ENCODE results near the gene SPAG4.
A peak's percentile ranks its signal among the peaks of the same experiment; 100 is the strongest.

The SPAG4 gene, protein sequence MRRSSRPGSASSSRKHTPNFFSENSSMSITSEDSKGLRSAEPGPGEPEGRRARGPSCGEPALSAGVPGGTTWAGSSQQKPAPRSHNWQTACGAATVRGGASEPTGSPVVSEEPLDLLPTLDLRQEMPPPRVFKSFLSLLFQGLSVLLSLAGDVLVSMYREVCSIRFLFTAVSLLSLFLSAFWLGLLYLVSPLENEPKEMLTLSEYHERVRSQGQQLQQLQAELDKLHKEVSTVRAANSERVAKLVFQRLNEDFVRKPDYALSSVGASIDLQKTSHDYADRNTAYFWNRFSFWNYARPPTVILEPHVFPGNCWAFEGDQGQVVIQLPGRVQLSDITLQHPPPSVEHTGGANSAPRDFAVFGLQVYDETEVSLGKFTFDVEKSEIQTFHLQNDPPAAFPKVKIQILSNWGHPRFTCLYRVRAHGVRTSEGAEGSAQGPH

DNA sequence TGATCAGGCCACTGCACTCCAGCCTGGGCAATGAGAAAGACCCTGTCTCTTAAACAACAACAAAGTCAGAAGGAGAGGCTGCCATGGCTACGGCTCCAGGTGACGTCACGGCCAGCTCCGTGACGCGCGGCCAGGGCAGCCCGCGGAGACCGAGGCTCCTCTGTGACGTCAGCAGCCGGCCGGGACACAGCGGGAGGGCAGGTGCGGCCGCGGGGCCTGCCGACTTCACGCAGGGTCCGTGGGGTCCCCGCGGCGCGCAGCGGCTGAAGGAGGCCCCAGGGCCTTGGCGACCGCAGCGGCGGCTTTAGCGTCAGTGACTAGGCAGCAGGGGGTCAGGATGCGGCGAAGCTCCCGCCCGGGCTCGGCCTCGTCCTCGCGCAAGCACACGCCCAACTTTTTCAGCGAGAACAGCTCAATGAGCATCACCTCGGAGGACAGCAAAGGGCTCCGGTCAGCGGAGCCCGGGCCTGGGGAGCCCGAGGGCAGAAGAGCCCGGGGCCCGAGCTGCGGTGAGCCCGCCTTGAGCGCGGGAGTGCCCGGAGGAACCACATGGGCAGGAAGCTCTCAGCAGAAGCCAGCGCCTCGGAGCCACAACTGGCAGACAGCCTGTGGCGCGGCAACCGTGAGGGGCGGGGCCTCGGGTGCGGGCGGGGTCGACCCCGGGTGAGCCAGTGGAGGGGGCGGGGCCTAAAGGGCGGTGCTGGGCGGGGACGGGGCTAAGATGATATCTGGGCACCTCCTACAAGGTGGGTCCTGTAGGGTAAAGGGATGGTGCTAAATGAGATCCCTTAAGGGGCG is at the start of gene SPAG4:
Gene SPAG4 (plus strand): TSS at position 163 of the 798 bp plus-strand sequence. CDS start 175 bp downstream, at position 338.
- DNase-seq, result peak; percentile 96

DNA sequence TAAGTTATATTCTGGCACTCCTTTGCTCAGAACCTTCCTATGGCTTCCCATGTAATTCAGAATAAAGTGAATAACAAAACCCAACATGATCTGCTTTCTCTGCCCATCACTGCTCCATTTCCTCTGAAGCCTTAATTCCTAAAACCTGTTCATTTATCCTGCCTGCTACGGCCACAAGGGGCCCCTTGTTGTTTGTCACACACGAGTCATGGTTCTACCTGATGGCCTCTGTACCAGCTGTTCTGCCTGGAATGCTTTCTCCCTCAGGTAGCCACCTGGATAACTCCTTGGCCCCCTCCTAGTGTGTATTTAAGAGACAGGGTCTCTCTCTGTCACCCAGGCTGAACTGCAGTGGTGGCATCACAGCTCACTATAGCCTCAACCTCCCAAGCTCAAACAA is 47.0 kb upstream of the SPAG4 start:
- no peak for DNase-seq

DNA sequence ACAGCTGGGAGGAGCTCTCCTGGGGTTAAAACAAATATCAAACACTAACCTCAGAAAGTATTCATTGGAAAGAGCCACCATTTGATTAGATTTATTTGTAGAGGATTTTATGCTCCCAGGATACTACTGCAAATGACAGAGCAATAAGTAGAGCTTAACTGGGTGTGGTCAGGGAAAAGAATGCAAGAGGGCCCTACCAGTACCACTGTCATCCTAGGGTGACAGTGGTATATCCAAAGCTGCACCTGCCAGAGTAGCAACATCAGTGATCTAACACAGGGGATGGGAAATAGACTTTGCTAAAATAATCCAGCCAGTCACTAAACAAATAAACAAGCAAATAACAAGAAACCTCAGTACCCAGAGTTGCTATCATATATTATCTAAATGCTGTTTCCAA is 44.1 kb upstream of the SPAG4 start:
- DNase-seq, result no peak

DNA sequence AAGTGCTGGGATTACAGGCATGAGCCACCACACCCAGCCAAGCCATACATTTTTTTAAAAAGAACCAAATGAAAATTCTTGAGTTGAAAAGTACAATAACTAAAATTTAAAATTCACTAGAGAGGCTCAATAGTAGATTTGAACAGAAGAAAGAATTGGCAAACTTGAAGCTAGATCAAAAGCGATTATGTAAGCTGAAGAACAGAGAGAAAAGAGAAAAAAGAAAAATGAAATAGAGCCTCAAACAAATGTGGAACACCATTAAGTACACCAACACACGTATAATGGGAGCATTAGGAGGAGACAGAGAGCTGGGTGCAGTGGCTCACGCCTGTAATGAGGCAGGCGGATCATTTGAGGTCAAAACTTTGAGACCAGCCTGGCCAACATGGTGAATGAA is 42.8 kb upstream of the SPAG4 start:
- DNase-seq, result no peak

DNA sequence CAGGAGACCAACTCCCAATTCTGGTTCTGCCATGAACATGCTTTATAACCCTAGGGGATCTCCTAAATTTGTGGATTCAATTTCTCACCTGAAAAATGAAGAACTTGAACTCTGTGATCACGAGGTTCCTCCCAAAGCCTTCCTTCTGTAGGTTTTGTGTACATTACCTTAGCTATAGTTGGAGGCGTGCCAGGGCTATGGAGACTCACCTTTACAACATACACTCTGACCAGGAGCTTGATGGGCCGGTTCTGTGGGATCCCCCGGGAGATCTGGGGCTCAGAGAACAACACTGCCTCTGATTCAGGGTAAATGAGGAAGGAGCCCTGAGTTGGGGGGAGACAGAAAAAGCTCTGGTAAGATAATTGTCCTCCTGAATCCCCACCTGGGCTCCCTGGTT is 39.7 kb upstream of the SPAG4 start:
- no peak for DNase-seq

DNA sequence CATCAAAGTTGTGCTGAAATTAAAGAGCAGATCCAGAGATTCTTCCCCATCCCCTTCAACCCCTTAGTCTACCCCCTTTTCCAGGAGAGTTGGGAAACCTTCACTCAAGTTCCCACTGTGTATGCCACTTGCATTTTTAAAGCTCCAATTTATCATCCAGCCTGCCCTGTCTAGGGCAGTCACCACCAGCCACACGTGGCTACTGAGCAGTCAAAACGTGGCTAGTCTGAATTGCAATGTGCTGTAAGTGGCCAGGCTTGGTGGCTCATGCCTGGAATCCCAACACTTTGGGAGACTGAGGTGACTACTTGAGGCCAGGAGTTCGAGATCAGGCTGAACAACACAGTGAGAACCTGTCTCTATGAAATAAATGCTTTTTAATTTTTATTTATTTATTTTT is 38.8 kb upstream of the SPAG4 start:
- no peak for DNase-seq

DNA sequence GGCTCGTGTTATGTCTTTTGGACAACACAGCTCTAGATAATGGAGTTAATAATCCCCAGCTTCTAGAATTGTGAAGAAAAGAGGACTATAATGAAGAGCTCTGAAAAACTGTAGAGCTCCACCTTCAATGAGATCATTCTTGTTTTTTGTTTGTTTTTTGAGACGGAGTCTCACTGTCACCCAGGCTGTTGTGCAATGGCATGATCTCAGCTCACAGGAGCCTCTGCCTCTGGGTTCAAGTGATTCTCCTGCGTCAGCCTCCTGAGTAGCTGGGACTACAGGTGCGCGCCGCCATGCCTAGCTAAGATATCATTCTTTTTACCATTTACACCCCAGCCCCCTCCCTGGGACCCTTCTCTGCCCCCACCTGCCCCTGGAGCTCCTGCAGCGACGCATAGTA is 37.2 kb upstream of the SPAG4 start:
- DNase-seq, result no peak

DNA sequence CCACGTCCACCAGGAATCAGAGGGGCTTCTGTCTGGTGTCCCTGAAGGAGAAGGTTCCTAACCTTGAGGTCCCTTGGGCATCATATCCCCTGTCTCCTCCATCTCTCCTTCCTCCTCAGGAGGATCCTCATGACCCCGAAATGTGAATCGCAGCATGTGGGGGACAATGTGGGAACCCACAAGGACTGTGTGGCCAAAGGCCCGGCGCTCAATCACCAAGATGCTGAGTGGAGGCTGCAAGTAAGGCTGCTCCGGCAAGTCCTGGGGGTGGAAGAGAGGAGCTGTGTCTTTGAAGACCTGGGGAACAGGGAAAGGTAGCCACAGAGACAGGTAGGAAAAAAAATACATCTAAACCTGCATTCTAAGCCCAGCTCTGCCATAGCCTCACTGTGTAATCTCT is 36.4 kb upstream of the SPAG4 start:
- DNase-seq, result no peak

DNA sequence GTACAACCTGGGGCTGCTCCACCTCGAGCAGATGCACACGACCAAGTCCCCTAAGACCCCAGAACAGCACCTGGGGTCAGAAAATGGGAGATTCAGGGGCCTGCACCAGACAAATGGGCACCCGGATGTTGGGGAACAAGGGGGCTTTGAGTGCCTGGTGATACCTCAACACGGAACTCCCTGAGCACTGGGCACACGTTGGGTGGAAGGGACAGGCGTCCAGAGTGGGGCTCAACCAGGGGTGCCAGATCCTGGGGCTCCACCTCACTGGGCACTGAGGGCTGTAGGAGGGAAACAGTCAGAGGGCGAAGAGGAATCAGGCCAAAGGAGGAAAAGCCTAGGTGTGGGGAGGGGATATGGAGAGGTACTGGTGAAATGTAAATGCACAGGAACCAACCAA is 33.5 kb upstream of the SPAG4 start:
- DNase-seq, result no peak

DNA sequence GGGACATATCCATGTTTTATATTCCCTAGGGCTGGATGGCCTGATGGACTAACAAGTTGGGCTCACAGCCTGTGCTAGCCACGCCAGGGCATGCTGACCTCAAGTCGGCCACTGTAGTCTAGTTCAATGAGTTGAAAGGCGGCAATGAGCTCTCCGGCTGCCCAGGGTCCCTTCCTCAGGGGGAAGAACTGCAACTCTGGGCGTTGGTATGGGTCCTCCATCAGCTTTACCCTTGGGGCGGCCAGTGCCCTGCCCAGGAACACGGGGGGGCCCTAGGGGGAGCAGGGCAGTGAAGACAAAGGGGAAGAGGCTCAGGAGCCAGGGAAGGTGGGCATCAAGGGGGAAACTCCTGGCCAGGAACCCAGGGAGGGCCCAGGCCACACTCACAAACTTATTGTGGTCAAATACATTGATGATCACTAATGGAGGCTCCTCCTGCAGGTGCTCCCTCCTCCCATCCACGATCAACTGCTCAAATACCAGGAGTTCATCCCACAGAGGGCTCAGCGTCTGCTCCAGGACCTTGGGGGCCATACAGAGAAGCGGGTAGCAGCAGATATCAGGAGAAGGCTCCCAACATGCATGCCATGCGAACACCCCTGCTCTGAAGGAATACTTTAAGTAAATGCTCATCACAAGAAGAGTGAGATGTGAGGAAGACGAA is 32.8 kb upstream of the SPAG4 start:
- DNase-seq, result no peak

DNA sequence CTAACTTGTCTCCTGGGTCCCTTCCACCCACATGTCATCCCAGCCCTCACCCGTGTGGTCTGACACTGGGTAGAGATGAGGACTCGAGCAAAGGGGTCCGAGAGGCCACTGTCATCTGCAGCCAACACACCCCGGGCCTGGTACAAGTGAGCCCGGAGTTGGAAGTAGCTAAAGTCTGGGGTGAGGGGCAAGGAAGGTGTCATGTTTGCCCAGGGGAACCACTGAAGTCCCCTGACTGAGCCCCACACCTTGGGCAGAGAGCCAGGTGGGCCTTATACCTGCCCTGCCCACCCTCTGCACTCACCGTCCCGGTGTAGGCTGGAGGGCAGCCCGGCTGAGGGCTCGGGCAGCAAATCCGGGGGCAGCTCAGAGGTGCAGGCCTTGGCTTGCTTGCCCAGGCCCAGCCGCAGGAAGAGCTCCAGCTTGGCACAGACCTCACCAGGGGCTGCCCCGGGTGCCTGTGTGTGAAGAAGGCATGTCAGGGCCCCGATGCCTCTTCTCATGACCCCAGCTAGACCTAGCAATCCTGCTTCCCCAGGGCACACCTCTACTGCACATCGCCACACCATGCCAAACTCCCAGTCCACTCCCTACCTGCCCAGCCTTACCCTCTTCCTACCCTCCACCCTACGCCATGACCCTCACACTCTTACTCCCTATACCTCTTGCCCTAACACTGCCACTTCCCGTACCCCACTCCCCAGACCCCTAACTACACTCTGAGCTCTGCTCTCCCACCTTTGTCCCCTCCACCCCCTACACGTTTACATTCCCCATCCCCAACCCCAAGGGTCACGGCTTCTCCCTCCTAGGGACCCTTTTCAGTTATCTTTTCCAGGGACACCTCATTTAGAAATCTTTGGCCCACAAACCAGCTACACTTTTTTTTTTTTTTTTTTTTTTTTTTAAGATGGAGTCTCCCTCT is 31.7 kb upstream of the SPAG4 start:
- no peak for DNase-seq

DNA sequence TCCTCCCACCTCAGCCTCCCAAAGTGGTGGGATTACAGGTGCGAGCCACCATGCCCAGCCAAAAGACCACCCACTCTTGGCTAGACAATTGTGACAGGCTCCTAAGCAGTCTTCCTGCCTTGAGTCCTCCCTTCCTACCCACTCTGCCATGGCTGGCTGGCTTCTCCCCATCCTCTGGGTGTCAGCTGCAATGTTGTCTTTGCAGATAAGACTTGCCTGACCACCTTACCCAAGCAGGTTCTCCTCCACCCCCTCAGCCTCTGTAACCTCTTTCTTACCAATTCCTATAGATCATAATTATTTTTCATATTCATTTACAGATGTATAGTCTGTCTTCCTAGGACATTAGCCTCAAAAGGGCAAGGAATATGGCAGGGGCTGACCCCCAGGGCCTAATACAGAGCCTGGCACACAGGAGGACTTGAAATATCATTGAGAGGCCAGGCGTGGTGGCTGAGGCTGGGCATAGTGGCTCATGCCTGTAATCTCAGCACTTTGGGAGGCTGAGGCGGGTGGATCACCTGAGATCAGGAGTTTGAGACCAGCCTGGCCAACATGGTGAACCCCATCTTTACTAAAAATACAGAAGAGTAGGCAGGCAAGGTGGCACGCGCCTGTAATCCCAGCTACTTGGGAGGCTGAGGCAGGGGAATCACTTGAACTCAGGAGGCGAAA is 28.7 kb upstream of the SPAG4 start:
- no peak for DNase-seq

DNA sequence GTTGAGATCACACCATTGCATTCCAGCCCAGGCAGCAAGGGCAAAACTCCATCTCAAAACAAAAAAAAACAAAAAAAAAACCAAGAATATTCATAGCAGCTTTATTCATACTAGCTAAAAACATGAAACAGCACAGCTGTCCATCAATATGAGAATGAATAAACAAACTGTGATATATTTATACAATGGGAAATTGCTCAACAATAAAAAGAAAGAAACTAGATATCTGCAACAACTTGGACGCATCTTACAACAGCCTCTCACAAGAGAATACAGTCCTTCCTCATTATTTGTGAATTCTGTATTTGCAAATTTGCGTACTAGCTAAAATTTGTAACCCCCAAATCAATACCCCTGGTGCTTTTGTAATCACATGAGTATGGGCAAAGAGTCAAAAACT is 28.2 kb upstream of the SPAG4 start:
- DNase-seq, result no peak

DNA sequence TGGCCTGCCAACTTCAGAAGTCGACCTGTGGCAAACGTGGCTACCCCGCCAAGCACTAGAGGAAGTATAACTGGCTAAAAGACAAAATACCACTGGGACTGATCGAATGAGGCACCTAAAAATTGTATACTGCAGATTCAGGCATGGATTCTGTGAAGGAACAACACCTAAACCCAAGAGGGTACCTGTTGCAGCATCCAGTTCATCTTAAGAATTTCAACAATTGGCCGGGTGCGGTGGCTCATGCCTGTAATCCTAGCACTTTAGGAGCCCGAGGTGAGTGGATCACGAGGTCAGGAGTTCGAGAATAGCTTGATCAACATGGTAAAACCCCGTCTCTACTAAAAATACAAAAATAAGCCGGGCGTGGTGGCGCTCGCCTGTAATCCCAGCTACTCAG is 27.2 kb upstream of the SPAG4 start:
- no peak for DNase-seq

DNA sequence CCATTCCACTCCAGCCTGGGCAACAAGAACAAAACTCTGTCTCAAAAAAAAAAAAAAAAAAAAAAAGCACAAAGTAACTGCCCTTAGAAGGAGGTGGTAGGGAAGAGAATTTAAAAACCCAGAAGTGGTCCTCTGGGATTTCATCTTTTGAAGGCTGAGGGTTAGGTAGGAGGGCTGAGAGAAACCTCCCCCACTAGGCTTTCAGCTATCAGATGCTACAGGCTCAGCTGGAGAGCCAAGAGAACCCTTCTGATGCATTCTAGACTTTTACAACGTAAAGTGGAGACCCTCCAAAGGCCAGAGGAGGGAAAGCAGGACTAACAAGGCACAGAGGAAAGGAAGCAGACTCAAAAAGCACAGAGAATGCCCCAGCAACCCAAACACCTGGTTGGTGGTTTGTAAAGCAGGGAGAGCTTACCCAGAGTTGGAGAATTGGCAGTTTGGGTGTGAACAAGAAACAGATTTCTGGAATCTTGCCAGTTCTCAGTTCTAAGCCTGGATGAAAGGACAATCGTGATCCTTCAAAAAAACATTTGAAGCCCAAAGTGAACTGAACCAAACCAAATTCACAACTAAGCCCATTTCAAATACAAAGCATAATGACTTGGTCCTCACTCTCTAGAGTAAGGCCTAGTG is 23.2 kb upstream of the SPAG4 start:
- DNase-seq, result no peak

DNA sequence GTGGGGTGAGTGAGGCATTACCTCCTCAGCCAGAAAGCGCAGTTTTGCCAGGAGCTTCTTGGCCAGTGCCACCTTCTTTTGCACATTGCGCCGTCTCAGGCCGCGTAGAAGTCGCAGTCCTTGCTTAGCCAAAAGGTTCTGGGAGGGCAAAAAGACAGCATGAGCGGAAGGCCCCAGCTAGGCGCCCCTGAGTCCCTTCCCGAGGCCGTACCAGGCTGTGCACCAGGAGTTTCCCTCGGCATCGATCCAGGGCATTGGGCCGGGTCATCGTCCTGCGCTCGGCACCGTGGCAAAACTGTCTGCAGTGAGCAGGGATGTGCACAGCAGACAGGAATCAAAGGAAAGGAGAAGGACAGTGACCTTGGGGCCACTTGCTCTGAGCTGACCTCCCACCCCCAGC is 20.2 kb upstream of the SPAG4 start:
- no peak for DNase-seq

DNA sequence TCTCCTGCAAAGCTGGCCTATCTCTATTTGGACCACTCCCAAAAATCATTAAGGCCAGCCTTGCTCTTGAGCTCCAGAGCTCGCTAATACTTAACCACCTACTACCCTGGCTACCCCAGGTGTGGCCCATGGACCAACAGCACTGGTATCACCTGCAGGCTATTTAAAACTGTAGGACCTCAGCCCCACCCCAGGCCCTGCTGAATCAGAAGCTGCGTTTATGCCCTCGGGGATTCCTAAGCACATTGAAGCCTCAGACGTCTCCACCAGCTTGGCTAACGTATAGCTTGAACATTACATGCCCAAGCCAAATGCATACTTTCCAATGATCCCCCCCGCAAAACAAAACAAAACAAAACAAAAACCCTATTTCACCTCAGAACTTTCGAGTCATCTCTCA is 19.7 kb upstream of the SPAG4 start:
- DNase-seq, result no peak

DNA sequence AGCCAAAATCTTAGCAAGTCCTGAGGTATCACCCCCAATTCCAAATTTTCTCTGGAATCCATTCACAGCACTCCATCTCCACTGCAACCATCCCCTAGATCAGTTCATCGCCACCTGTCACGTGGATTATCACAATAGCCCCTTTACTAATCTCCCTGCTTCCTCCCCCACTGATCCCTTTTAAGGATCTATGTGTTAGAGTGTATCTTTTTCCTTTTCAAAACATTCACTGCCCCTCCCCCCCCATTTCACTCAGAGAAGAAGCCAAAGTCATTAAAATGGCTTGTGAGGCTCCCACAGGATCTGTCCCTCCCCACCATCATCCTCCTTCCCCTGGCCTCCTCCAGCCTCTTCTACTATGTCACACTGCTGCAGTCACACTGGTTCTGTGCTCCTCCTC is 18.4 kb upstream of the SPAG4 start:
- DNase-seq, result no peak

DNA sequence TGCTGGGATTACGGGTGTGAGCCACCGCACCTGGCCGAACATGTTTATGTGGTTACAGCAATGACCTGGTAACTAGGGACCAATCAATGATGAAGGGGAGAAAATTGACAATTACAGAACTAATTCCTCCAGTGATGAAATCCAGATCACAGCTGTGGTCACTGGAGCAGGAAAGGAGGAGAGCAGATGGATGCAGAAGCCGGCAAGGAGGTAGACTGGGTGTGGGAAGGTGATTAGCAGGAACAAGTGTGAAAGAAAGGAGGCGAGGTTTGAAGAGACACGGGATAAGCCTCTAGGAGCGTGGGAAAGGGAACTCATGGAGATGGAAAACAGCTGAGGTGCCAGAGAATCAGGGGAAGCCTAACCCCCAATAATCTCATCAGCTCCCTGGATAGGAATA is 17.2 kb upstream of the SPAG4 start:
- DNase-seq, result no peak

DNA sequence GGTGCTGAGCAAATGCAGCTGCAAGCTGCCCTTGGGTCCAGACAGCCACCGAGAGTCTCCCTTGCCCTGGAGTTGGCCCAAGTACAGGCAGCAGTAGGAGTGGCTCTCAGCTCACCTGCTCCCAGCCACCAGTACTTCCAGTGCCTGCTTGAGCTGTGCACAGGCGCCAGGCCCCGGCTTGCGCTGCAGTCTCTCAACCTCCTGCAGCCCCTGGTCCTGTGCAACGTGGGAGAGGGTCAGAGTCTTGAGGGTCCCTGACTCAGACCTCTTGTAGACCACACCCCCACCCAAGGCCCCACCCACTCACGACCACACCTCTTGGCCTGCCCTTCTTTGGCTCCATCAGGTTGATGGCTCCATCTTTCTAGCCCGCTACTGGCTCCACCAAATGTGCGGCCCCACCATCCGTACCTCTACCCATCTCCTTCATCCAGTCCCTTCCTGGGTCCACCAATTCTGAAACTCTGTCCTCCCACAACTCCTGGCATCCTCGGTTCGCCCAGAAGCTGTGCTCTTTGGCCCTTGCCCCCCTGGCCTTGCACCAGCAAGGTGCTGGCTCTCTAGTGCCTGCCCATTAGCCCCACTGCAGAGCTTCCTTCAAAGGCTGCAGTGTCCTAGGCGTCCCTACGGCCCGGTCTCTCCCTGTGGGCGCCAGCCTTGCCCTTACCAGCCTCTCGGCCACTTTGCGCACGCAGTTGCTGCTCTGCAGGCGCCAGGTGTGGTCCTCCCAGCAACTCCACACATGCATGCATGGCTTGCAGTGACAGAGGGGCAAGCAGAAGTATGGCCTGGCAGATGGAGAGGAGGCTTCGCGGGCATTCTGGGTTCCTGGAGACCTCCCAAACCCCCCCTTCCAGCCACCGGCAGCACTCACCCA is 16.5 kb upstream of the SPAG4 start:
- DNase-seq, result no peak

DNA sequence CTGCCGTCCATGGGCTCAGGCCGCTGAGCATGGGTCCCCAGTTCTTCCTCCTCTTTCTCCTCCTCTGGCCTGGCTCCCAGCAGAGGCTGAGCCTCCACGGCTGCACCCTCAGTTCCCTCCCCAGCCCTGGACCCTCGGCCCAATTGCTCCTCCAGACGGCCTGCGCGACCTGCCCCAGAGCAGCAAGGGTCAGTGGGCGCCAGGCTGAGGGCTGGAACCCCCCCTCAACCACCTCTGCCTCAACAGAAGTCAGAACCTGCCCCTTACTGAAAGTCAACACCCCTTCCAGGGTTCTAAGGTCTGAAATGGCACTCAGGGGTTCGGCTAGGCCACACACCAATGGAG is 15.9 kb upstream of the SPAG4 start:
- no peak for DNase-seq
